Activated CD4-positive, alpha-beta T cell treated with anti-CD3 and anti-CD28 coated beads for 4 hours (primary cell): ENCODE measurements around the gene STPG2.
"Not testable (repeated sequence)": the region's sequence is repeated elsewhere in the genome, so short reads cannot be mapped to it uniquely, and the experiment has no call there.

Experiments
- DNase-seq, 2 donors: peaks; one replicate each; pipeline ENCODE4 v3.0.0-alpha.2; 2020

STPG2 gene

DNA sequence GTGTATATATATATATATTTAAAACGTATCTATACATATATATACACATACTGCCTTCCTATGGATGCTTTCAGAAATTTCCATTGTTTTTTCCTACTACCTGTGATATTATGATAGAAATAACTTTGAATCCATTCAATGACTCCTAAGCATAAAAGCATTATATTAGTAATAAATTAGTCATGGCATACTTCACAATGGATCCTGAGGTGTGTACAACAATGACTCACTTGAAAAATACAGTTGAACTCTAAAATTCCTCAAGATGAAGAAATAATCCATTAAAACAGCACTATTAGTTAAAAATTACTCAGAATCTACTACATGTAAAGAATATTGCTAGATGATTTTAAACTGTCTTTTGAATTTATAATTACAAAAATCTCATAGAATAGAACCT, 201.1 kb downstream of the STPG2 start:
- no peak for DNase-seq

DNA sequence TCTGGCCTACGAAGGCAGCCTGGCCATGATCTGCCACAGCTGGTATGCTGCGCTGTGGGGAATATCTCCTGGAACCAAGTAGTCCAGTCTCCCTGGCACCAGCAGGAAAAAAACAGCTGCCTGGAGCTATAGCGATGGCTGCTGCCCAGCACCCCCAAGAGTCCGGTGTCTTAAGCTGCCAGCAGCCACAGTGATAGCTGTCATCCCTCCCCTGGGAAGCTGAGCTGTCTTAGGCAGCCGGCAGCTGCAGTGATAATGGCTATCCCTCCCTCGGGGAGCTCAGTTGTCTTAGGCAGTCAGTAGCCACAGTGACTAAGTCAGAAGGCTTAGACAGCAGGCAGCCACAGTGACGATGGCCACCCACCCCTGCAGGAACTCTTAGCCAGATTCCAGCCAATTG, 205.1 kb downstream of the STPG2 start:
- DNase-seq: no peak

DNA sequence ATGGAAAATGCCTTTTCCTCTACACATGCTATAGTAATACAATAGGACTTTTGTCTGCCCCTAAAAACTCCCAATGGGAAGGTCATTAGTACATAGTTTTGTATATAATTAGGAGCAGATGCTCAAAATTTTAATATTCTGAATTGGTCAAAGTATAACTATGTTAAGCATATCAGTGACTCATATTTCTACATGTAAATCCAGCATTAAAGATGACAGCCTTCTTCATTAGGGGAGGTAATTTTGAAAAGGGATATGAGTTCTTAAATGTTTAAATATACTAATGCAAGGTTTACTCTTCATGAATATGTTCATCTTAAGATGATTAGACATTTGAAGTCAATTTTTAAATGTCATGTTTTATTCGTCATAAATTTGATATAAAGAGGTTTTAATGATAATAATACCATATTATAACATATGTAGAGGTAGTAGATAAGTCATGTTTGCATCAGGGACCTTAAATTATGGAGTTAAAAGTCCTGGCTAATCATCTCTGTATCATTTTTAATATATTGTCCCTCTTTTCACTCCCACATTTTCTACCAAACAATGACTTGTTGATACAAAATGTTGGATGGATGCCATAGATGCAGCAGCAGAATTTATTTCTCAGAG, 218.8 kb downstream of the STPG2 start:
- no peak for DNase-seq

DNA sequence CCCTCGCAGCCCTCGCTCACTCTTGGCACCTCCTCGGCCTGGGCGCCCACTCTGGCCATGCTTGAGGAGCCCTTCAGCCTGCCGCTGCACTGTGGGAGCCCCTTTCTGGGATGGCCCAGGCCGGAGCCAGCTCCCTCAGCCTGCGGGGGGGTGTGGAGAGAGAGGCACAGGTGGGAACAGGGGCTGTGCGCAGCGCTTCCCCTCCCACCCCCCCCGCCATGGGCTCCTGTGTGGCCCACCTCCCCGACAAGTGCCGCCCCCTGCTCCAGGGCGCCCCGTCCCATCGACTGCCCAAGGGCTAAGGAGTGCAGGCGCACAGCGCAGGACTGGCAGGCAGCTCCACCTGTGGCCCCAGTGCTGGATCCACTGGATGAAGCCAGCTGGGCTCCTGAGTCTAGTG, 220.2 kb downstream of the STPG2 start:
- DNase-seq: no peak

DNA sequence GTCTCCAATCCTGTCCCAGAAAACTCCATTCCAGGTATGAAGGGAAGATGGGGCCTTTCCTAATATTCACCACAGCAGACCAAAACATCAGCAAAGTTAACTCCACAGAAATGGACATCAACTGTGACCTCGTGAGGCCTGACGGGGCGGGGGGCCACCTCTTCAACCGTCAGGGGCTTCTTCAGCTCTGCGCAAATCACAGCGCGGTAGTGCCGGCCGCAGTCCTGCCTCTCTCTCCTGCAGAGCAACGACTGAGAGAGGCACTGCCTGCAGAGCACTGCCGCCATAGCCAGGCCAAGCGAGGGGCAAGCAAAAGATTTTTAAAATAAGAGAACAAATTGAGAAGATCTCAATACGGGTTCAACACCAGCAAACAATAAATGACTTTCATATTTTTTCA, 226.2 kb downstream of the STPG2 start:
- no peak for DNase-seq

DNA sequence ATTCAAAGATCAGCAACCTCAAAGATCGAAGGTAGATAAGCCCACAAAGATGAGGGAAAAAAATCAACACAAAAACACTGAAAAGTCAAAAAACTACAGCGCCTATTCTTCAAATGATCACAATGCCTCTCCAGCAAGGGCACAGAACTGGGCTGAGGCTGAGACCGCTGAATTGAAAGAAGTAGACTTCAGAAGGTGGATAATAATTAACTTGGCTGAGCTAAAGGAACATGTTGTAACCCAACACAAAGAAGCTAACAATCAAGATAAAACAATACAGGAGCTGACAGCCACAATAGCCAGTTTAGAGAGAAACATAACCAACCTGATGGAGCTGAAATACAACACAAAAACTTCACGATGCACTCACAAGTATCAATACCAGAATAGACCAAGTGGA, 231.1 kb downstream of the STPG2 start:
- DNase-seq: no peak

DNA sequence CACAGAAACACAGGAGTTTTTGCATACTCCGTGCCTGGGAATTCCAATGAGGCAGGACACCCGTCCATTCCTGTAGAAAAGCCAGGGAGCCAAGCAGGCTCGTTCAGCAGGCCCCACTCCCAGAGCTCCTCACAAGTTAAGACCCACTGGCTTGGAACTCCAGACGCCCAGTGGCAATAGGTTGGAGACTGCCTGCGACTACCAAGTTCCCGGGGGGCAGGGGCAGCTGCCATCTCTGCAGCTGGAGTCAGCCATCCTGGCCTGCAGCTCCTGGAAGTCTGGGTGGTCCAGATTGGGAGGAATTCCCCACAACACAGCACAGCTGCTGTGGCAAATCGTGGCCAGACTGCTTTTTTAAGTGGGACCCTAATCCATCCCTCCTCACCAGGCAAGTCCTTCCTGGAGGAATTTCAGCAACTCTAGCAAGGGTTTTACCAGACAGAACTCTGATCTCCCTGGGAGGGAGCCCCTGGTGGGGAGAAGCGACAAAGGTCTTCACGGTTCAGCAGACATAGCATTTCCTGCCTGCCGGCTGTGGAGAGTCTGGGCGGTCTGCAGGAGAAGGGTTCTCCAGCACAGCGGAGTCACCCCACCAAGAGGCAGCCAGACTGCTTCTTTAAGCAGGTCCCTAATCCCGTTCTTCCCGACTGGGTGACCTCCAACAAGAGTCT, 231.9 kb downstream of the STPG2 start:
- DNase-seq: no peak

DNA sequence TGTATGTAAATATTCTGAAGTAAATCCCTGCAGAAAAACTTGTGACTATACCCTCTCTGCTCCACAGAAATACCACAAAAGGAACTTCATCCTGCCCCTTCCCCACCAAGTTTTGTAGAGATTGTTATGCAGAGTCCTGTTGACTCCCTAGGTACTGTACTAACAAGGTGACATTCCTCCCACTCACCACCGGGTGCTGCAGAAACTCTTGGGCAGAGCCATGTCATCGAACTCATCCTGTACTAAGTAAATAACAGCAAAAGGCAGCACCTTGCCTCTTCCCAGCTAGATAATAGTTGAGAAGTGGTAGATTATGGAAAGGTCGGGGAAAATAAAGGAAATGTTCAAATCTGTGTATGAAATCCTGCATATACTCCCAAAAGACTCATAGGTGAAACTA, 233.3 kb downstream of the STPG2 start:
- no peak for DNase-seq

DNA sequence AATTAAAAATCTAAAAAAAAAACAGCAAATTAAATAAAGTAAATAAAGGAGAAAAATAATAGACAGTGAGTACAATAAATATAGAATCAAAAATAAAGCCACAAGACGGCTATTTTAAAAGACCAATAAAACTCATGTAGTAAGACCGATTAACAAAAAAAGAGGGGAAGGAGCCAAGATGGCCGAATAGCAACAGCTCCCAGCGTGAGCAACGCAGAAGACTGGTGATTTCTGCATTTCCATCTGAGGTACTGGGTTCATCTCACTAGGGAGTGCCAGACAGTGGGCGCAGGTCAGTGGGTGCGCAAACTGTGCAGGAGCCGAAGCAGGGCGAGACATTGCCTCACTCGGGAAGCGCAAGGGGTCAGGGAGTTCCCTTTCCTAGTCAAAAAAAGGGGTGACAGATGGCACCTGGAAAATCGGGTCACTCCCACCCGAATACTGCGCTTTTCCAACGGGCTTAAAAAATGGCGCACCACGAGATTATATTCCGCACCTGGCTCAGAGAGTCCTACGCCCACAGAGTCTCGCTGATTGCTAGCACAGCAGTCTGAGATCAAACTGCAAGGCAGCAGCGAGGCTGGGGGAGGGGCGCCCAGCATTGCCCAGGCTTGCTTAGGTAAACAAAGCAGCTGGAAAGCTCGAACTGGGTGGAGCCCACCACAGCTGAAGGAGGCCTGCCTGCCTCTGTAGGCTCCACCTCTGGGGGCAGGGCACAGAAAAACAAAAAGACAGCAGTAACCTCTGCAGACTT, 239.7 kb downstream of the STPG2 start:
- DNase-seq: not testable (repeated sequence)

DNA sequence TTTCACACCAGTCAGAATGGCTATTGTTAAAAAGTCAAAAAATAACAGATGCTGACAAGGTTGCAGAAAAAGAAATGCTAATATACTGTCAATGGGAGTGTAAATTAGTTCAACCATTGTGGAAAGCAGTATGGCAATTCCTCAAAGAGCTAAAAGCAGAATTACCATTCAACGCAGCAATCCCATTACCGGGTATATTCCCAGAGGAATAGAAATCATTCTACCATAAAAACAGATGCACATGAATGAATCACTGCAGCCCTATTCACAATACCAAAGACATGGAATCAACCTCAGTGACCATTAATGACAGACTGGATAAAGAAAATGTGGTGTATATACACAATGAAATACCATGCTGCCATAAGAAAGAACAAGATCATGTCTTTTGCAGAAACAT, 243.0 kb downstream of the STPG2 start:
- no peak for DNase-seq

DNA sequence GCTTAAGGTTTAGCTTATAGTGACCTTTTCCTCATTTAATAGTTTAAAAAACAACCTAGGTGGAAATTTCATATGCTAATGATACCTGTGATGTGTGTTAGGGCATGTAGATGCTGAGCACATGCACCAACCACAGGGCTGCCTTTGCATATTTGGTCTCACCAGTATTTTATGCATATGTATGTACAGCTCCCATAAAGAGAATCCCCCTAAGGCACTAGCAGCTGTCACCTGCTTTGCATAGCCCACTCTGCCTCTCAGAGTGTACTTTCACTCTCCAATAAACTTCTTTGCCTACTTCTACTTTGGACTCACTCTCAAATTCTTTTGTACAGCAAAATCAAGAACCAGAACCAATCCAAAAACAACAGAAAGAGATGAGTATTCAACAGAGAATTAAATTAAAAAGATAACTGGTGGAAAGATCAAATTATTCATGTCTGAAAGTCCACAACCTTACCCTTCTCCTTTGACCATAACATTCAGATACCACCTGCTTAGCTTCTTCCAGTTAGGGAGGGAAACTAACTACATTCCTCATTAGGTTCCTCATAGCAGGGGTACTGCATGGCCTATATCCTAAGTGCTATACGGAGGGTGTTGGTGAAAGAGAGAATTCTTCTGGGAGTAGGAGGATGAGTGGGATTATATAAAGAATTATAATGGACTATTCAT, 250.5 kb downstream of the STPG2 start:
- DNase-seq: no peak

DNA sequence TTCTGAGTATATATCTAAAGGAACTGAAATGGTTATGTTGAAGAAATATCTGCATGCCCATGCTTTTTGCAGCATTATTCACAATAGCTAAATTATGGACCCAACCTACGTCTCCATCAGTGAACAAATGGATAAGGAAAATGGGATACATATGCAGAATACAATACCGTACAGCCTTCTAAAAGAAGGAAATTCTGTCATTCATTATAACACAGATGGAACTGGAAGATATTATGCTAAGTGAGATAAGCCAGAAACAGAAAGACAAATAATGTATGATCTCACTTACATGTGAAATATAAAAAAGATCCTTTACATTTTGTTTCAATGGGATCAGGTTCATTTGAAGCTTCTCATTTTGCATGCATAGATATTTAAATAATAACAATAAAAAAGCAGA, 263.3 kb downstream of the STPG2 start:
- no peak for DNase-seq

DNA sequence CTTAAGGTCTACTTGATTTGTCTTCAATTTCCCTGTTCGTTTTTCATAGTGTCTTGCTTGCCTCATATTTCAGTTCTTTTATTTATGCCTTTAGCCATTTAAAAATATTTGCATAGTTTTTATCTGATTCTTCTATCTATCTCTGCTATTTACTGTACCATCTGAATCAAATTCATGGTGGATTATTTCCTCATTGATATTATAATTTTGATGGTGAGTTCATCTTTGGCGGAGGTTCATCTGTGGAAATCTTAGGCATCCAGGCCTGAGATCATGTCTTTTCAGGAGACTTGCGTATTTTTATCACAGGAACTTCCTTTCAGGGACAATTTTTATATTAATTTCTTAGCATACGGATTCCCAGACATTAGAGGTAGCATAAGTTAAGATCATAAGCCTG, 275.2 kb downstream of the STPG2 start:
- no peak for DNase-seq

DNA sequence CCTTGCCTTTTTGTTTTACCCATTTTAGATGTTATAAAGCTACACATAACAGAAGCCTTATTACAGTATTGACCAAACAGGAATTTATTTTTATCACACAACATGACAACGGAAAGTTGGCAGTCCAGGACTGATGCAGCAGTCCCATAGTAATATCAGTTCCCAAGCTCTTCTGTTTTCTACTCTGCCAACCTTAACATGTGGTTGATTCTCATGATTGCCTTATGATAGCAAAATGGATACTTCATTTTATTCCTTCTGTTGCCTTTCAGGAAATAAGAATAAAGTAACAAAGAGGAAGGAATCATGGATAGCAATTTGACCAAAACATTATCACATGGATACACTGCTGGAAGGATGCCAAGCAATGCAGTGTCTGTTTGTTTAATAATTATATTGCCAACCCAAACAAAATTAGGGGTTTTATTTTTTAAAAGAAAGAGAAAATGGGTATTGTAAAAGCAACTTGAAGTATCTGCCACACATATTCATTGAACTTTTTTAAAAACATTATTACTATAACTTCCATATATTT, 275.7 kb downstream of the STPG2 start:
- no peak for DNase-seq

DNA sequence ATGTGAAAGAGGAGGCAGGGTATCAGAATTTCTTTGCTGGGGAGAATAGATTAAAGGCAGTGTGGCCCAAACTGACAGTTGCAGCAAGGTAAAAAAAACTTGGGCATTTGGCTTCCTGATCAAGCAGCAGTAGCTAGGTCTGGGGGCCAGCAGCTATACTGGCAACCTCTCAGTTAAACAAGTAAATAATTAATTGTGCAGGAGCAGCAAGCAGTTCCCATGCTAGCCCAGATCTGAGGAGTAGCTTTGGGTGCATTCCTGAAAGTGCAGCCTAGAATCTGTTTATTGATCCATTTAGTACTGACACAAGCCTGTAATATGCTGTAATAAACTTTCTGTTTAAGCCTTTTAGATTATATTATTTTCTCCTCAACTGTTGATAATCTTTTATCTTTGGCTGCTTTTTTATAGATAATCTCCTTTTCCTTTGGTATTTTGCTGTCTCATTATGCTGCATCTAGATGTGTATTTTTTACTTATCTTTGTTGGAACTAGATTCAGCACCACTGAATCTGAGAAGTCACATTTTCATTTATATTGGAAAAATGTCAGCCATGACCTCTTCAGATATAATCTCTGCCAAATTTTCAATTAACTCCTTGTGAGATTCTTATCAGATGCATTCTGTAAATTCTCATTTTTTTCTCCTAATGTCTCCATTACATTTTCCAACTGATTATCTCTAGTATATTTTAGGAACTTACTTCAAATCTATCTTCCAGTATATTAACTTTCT, 276.3 kb downstream of the STPG2 start:
- no peak for DNase-seq

DNA sequence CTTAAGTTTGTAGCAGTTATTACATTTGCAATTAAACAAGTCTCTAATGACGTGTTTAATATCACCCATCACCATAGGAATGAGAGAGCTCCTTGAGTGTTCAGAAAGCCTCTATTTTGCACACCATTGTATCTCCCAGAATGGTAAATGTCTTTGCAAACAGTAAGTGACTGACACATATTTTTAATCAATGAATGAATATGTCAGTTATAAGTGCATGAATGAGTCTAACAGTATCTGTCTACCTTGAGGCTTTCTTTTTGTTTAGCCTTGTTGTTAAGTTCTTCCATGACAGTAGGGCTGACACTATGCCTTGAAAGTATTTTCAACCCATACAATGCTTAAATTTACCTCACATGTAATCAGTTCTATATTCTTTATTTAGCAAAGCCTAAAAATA, 292.2 kb downstream of the STPG2 start:
- DNase-seq: no peak

DNA sequence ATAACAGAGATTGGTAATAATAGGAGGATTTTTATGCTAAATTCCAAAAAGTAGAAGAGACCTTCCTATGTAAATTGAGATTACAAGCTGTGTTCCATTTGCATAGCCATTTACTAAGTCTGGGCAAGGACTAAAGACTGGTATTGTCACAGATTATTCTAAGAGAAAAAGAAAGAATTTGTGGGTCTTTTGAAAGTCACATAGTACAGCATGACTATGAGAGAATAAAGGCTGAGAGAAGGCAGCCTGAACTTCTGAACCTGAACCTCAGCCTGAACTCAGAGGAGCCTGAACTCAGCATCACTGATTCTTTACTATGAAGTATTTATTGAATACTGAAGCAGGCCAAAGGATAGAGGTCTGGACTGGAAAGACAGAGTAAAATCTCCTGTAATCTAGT, 297.5 kb downstream of the STPG2 start:
- DNase-seq: no peak

DNA sequence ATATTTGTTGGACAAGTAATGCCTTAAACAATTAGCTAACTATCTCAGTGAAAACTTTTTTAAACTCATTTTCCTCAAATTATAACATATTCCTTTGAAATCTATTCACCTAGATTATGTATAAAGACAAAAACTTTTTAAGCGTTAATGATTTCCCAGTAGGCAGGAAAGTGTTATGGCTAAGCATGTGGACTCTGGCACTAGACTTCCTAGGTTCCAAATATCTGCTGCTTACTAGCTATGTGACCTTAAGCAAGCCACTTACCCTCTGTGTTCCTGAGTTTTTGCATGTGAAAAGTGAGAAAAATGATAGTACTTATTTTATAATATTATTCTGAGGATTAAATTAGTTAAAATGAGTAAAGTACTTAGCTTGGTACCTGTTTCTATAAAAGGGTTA, 301.8 kb downstream of the STPG2 start:
- DNase-seq: no peak

DNA sequence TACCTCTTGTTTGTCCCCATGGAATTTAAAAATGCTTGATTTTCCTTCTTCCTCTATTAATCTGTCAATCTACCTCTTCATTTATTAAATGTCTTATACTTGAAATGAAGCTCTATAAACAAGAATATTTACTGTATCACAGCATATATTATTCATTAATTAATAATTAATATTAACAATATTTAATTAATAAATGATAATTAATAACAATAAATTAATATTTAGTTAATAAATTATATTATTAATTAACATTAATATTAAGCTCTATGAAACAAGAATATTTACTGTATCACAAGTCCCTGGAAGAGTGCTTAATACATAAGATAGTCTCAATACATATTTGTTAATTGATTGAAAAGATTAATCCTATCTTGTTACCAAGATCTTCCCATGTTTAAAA, 306.6 kb downstream of the STPG2 start:
- no peak for DNase-seq

DNA sequence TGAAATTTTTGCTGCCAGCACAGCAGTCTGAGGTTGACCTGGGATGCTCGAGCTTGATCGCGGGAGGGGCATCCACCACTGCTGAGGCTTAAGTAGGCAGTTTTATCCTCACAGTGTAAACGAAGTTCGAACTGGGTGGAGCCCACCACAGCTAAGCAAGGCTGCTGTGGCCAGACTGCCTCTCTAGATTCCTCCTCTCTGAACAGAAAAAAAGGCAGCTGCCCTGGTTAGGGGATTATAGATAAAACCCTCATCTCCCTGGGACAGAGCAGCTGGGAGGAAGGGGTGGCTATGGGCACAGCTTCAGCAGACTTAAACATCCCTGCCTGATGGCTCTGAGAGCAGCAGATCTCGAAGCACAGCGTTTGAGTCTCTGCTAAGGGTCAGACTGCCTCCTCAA, 314.6 kb downstream of the STPG2 start:
- no peak for DNase-seq

DNA sequence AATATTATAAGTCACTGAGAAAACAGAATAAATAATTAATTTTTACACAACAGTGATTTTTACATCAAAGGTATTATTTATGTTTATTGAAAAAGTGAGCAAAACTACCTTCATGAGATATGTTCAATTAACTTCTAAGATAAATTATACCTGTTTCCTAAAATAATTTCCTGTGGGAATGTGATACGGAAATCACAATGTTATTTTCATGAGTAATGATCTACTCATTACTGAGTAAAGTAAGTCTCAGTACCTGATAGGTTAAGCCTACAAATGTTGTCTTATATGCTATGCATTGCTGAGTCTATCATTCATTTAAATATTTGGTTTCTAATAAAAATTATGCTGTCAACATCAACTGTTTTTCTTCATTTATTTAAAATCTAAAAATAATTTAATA, 324.0 kb downstream of the STPG2 start:
- no peak for DNase-seq

DNA sequence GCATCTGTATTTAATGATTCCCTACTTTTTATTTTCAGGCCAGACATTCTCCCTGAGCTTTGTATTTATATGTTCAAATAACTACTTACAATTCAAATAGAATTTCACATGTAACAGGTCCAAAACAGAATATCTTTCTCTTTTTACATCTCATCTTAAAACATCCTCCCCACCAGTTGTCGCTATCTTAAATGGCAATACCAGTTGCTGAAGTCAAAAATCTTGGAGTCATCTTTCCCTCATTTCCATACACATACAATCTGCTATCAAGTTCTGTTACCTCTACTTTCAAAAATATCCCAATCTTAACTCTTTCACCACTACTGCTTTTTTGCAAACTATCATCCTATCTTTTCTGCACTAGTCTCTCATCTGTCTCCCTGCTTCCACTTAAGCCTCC, 330.5 kb downstream of the STPG2 start:
- DNase-seq: no peak
